ENCODE measurements around the gene KCNK2.

GRCh38 chr1:215094381-215094780 lies 11.8 kb downstream of the KCNK2 start:
- no peak for TF ChIP-seq CTCF (conservative IDR thresholded peaks at IDR 0.05; ENCODE audit: low read depth, low read length)
- no peak for TF ChIP-seq CEBPB (IDR thresholded peaks at IDR 0.05; ENCODE audit: low read depth, low read length)
- TF ChIP-seq MXI1 (IDR thresholded peaks at IDR 0.05; ENCODE audit: borderline replicate concordance, low read depth, low read length): no peak
- TF ChIP-seq POLR2A (IDR thresholded peaks at IDR 0.05; ENCODE audit: low read depth, low read length): no peak
- TF ChIP-seq MAZ (IDR thresholded peaks at IDR 0.05; ENCODE audit: borderline replicate concordance, low read depth, low read length): no peak
- TF ChIP-seq RAD21 (IDR thresholded peaks at IDR 0.05; ENCODE audit: low read length): no peak
- no peak for TF ChIP-seq FOS (IDR thresholded peaks at IDR 0.05; ENCODE audit: low read depth, low read length)
- TF ChIP-seq SMC3 (IDR thresholded peaks at IDR 0.05; ENCODE audit: low read depth, low read length): no peak
- no peak for TF ChIP-seq MAFK (IDR thresholded peaks at IDR 0.05; ENCODE audit: low read depth, low read length)
- TF ChIP-seq ELK1 (IDR thresholded peaks at IDR 0.05; ENCODE audit: borderline replicate concordance, low read depth, low read length): no peak
- TF ChIP-seq USF2 (IDR thresholded peaks at IDR 0.05; ENCODE audit: low read depth, low read length): no peak
